NCI-H1436 (cell line): ENCODE data around the gene DET1.
A peak's percentile ranks its signal among the peaks of the same experiment; 100 is the strongest.

Experiments
- DNase-seq: peaks from one replicate; lab custom pipeline; 2025; lab: John Stamatoyannopoulos, UW

The DET1 gene

DNA sequence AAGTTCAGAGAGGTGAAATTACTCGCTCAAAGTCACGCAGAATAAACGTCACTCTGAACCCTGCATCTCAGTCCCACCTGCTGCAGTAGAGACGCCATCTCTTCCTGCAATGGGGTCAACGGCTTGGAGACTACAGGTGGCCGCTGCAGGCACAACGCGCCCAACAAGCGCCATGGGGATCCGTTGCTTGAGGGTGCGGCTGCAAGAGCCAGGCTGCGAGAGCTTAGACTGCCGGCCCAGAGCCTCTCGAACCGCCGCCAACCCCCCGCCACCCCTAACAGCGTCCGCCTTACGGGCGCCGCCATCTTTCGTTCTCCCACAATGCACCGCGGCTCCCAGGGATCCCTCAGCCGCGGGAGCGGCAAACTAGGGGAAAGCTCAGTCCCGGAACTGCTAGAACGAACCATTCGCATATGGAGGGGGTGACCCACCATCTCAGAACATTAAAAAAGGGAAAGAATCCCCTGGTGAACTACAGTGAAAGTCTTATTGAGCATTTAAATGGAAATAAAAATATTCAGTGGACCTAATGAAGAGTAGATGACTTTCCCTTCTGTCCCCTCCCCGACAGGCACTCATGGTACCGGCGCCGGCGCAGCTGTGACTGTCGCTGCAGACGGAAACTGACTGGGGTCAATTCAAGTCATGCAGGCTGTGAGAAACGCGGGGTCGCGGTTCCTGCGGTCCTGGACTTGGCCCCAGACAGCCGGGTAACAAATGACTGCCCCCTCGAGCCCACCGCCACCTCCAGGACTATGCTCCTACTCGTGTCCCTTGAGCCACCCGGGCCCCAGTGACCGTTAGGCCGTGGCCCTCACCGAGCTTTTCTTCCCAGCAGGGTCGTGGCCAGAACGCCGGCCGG is 79.2 kb downstream of the DET1 start, which contains the start of the genes MRPL46 and MRPS11:
Gene MRPL46 (minus strand): TSS at position 316 of the 862 bp plus-strand sequence. CDS start 11 bp downstream, at position 305.
Gene MRPS11 (plus strand): TSS at position 636 of the 862 bp plus-strand sequence. CDS start 10 bp downstream, at position 646.
- peak; percentile 88 for DNase-seq

DNA sequence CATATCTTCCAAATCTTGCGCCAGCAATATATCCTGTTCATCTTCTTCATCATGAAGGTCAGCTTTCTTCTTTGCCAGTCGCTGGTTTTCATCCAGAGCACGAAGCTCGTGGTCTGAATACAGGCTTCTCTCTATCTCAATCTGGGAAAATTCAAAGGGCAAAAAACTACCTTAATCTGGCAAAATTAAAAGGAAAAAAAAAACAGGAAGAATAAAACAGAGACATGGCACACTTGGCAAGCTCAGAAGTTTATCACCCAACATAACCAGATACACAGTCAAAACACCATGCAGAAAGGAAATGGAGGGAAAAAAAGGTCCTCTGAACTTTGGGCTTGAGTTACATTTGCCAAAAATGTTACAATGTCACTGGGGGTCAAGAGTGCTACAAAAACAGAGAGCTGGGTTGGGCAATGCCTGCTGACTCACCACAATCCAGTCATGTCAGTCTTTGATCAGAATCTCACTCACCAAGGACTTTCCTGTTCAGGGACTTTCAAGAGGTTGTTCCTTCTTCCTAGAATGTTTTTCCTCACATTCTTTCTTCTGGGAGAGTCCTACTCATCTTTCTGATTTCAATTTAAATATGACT is 80.8 kb downstream of the DET1 start:
- no peak for DNase-seq

DNA sequence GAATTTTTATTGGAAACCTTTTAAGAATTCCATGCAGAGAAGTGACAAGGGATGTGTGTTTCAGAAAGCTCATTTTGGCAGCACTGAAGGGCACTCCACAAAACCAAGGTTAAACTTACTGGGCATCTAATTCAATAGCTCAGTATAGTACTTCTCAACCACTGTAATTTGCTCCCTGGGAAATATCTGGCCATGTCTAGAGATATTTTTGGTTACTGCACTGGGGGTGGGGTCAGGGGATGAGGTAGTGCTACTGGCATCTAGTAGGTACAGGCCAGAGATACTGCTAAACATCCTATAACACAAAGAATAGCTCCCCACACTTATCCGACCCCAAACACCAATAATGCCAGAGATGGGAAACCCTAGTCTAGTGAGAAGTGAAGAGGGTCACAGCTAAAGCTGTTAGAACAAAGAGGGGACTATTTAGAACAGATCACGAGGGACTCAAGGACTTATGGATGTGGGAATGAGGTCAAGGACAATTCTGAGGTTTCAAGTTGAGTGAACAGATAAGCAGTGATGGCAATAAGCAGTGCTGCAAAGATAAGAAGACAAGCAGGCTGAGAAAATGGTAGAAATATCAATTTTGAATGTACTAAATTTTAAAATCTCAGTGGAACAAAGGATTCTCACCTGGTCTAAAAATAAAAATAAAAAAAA is 82.5 kb downstream of the DET1 start:
- DNase-seq, result no peak
